Skeletal muscle tissue (tissue), 4 donors: Measurements from ENCODE around the gene GADD45G. TPM values are rescaled to one million over a fixed set of nuclear protein-coding genes. Genes with fewer than 3 reads are reported as not detected.

Source experiments
- H3K27ac ChIP-seq: one replicate; pipeline ENCODE4 v1.7.0; 2013; ENCODE audit warnings: mild to moderate bottlenecking, low read depth, low read length, inconsistent platforms
- H3K27me3 ChIP-seq, 3 donors: one replicate each; pipeline ENCODE4 v1.7.0; 2013; ENCODE audit warnings: low read length in 3 of 3; ENCODE audit not compliant: control insufficient read depth in 3 of 3, insufficient read depth in 3 of 3
- H3K36me3 ChIP-seq, 3 donors: one replicate each; pipeline ENCODE4 v1.7.0; 2013; ENCODE audit warnings: low read length in 3 of 3; ENCODE audit not compliant: control insufficient read depth in 3 of 3, insufficient read depth in 3 of 3
- H3K4me1 ChIP-seq, 3 donors: one replicate each; pipeline ENCODE4 v1.7.0; 2013; ENCODE audit warnings: low read length in 3 of 3, mild to moderate bottlenecking in 3 of 3; ENCODE audit not compliant: control insufficient read depth in 3 of 3, insufficient read depth in 3 of 3
- H3K4me3 ChIP-seq, 3 donors: one replicate each; pipeline ENCODE4 v1.7.0; 2013; ENCODE audit warnings: low read length in 3 of 3
- H3K9ac ChIP-seq, 3 donors: one replicate each; pipeline ENCODE4 v1.7.0; 2013; ENCODE audit warnings: low read length in 3 of 3, mild to moderate bottlenecking in 3 of 3, moderate library complexity in 2 of 3, low read depth in 1 of 3
- H3K9me3 ChIP-seq, 3 donors: one replicate each; pipeline ENCODE4 v1.7.0; 2013; ENCODE audit warnings: low read length in 3 of 3; ENCODE audit not compliant: control insufficient read depth in 3 of 3
- total RNA-seq: library from RNA; depleted of rRNA; stranded (reverse); fragments of >200 nt; gene quantifications from one replicate; pipeline ENCODE4 v1.2.3, GENCODE V29; 2014
- donor health status: Osteomylitis.

Gene GADD45G
- total RNA-seq, 1 donor from 2014 or later, result 2.1 TPM

- H3K9me3 ChIP-seq, result no peaks in the 10 kb centered on the region
- H3K36me3 ChIP-seq, result no peaks in the 10 kb centered on the region
- no peaks in the 10 kb centered on the region for H3K4me1 ChIP-seq
- peaks cover 0 to 2% (median 0%) of the 10 kb centered on the region in 3 donors for H3K27me3 ChIP-seq
- H3K4me3 ChIP-seq, result no peak overlapping the region
- no peak overlapping the region for H3K9ac ChIP-seq
- H3K27ac ChIP-seq, result no peak overlapping the region
Observed at GRCh38 chr9:89567649-89568048, 37.2 kb upstream of the GADD45G start.

GRCh38 chr9:89574309-89574708 lies 30.5 kb upstream of the GADD45G start:
- Histone ChIP-seq H3K27ac (no peak overlapping the region), H3K27me3 (peaks cover 0 to 4% (median 0%) of the 10 kb centered on the region in 3 donors), H3K36me3 (no peaks in the 10 kb centered on the region), H3K9ac (no peak overlapping the region), H3K4me3 (no peak overlapping the region), H3K9me3 (no peaks in the 10 kb centered on the region), H3K4me1 (no peaks in the 10 kb centered on the region)

GRCh38 chr9:89576404-89576839 lies 28.4 kb upstream of the GADD45G start:
- no peak overlapping the region for H3K9ac ChIP-seq
- H3K27ac ChIP-seq, result no peak overlapping the region
- peaks cover 4 to 15% (median 10%) of the 10 kb centered on the region in 3 donors for H3K27me3 ChIP-seq
- no peaks in the 10 kb centered on the region for H3K36me3 ChIP-seq
- no peaks in the 10 kb centered on the region for H3K9me3 ChIP-seq
- no peak overlapping the region for H3K4me3 ChIP-seq
- H3K4me1 ChIP-seq, result no peaks in the 10 kb centered on the region

- Histone ChIP-seq H3K9ac (no peak overlapping the region), H3K27me3 (peaks cover 4 to 16% (median 10%) of the 10 kb centered on the region in 3 donors), H3K4me1 (no peaks in the 10 kb centered on the region), H3K27ac (no peak overlapping the region), H3K4me3 (no peak overlapping the region), H3K36me3 (no peaks in the 10 kb centered on the region), H3K9me3 (no peaks in the 10 kb centered on the region)
Observed at GRCh38 chr9:89577363-89577762, 27.4 kb upstream of the GADD45G start.

- Histone ChIP-seq H3K27me3 (peaks cover 4 to 12% (median 10%) of the 10 kb centered on the region in 3 donors), H3K36me3 (no peaks in the 10 kb centered on the region)
Observed at GRCh38 chr9:89579741-89580385, 24.9 kb upstream of the GADD45G start.

GRCh38 chr9:89586311-89586710 lies 18.5 kb upstream of the GADD45G start:
- no peaks in the 10 kb centered on the region for H3K36me3 ChIP-seq
- no peak overlapping the region for H3K4me3 ChIP-seq
- H3K27me3 ChIP-seq, result peaks cover 0 to 5% (median 3%) of the 10 kb centered on the region in 3 donors
- no peak overlapping the region for H3K27ac ChIP-seq
- no peak overlapping the region for H3K9ac ChIP-seq
- H3K4me1 ChIP-seq, result no peaks in the 10 kb centered on the region
- H3K9me3 ChIP-seq, result peaks cover 0 to 5% (median 3%) of the 10 kb centered on the region in 3 donors

More at GRCh38 chr9:89579741-89580385, 24.9 kb upstream of the GADD45G start:
- Histone ChIP-seq H3K9me3 (peaks cover 0 to 5% (median 3%) of the 10 kb centered on the region in 3 donors), H3K4me3 (no peak overlapping the region), H3K4me1 (no peaks in the 10 kb centered on the region), H3K27ac (no peak overlapping the region), H3K9ac (no peak overlapping the region)

GRCh38 chr9:89588271-89588879 lies 16.4 kb upstream of the GADD45G start:
- Histone ChIP-seq H3K9me3 (peaks cover 0 to 5% (median 3%) of the 10 kb centered on the region in 3 donors), H3K9ac (no peak overlapping the region), H3K27me3 (peaks cover 0 to 9% (median 3%) of the 10 kb centered on the region in 3 donors), H3K4me3 (no peak overlapping the region), H3K36me3 (no peaks in the 10 kb centered on the region), H3K4me1 (no peaks in the 10 kb centered on the region), H3K27ac (no peak overlapping the region)

- H3K36me3 ChIP-seq, result no peaks in the 10 kb centered on the region
- H3K9ac ChIP-seq, result no peak overlapping the region
- H3K9me3 ChIP-seq, result no peaks in the 10 kb centered on the region
- no peaks in the 10 kb centered on the region for H3K4me1 ChIP-seq
- H3K27me3 ChIP-seq, result peaks cover 0 to 9% (median 3%) of the 10 kb centered on the region in 3 donors
- H3K27ac ChIP-seq, result no peak overlapping the region
- H3K4me3 ChIP-seq, result no peak overlapping the region
Observed at GRCh38 chr9:89590415-89590814, 14.4 kb upstream of the GADD45G start.

- Histone ChIP-seq H3K4me3 (no peak overlapping the region), H3K4me1 (no peaks in the 10 kb centered on the region), H3K9ac (no peak overlapping the region), H3K36me3 (no peaks in the 10 kb centered on the region), H3K27me3 (peaks cover 0 to 7% (median 3%) of the 10 kb centered on the region in 3 donors), H3K27ac (no peak overlapping the region), H3K9me3 (no peaks in the 10 kb centered on the region)
Observed at GRCh38 chr9:89591274-89592212, 13.3 kb upstream of the GADD45G start.
